Measurements from ENCODE around the gene SMAD3. TPM values are rescaled to one million over a fixed set of nuclear protein-coding genes. Genes with fewer than 3 reads are reported as not detected.

The SMAD3 gene
- total RNA-seq, 1 experiment from 2014 or later = 21.9 TPM

GRCh38 chr15:67230504-67230903, 165.1 kb downstream of the SMAD3 start:
- in situ Hi-C loops (cut with HindIII; ENCODE audit: low sequenced_read_pairs) = no loop called here

GRCh38 chr15:67232591-67232990, 167.2 kb downstream of the SMAD3 start:
- in situ Hi-C loops (cut with HindIII; ENCODE audit: low sequenced_read_pairs) = no loop called here
- no peak for DNase-seq (ENCODE audit: low spot score)

More at GRCh38 chr15:67230504-67230903, 165.1 kb downstream of the SMAD3 start:
- DNase-seq (ENCODE audit: low spot score) = no peak

GRCh38 chr15:67240235-67241131, 175.1 kb downstream of the SMAD3 start:
- in situ Hi-C loops (cut with HindIII; ENCODE audit: low sequenced_read_pairs) = no loop called here
- DNase-seq (ENCODE audit: low spot score) = peak; percentile 49

- in situ Hi-C loops (cut with HindIII; ENCODE audit: low sequenced_read_pairs) = no loop called here
- no peak for DNase-seq (ENCODE audit: low spot score)
Observed at GRCh38 chr15:67241132-67241855, 175.9 kb downstream of the SMAD3 start.

- no peak for DNase-seq (ENCODE audit: low spot score)
- in situ Hi-C loops (cut with HindIII; ENCODE audit: low sequenced_read_pairs) = no loop called here
Observed at GRCh38 chr15:67242708-67243111, 177.3 kb downstream of the SMAD3 start.

Other genes starting within 250 kb of the SMAD3 start
- gene AAGAB, start 189.1 kb downstream of the SMAD3 start, total RNA-seq (2014; rRNA removed; shearing (Covaris generic)) = 110 and 118 TPM in 2 replicates
- 6.8 and 10.1 TPM in 2 replicates for gene IQCH, start 189.2 kb downstream of the SMAD3 start, total RNA-seq (2014; rRNA removed; shearing (Covaris generic))

Measured in G401 (cell line).